NB4 (cell line): ENCODE results near the gene A2ML1.

Experiments used
- CTCF ChIP-seq: IDR thresholded peaks from one replicate; pipeline ENCODE4 v1.5.1; 2012; ENCODE audit warnings: low read depth, low read length
- MAX ChIP-seq: IDR thresholded peaks from 2 replicates; pipeline ENCODE4 v1.6.1; 2011; ENCODE audit warnings: low read depth, low read length
- MYC ChIP-seq: IDR thresholded peaks from 2 replicates; pipeline ENCODE4 v1.6.1; 2011; ENCODE audit warnings: low read depth, low read length
- POLR2A ChIP-seq: IDR thresholded peaks from 2 replicates; pipeline ENCODE4 v1.6.1; 2011; ENCODE audit warnings: mild to moderate bottlenecking; ENCODE audit not compliant: insufficient read length; ENCODE audit errors: extremely low read depth

- TF ChIP-seq CTCF (no peak), MYC (no peak), POLR2A (no peak), MAX (no peak)
Measured at GRCh38 chr12:8781381-8782127, 40.9 kb upstream of the A2ML1 start.
